OCI-LY1 (cell line): ENCODE results near the gene RUNX1.

Experiments
- EZH2 ChIP-seq: fragments of 200-600 bp; sonication (generic), shearing (Covaris generic); IDR thresholded peaks from 2 replicates; pipeline ENCODE4 v1.8.0; 2017; ENCODE audit warnings: borderline replicate concordance, mixed run types, mild to moderate bottlenecking, antibody characterized with exemption, low read length, moderate library complexity, mixed read lengths
- TF ChIP-seq, protein P1 (sequence below): fragments of 200-600 bp; sonication (generic), shearing (Covaris generic); IDR thresholded peaks from 2 replicates; pipeline ENCODE4 v1.5.1; 2017; ENCODE audit warnings: mild to moderate bottlenecking, antibody characterized with exemption, low read length, moderate library complexity, mixed read lengths

DNA sequence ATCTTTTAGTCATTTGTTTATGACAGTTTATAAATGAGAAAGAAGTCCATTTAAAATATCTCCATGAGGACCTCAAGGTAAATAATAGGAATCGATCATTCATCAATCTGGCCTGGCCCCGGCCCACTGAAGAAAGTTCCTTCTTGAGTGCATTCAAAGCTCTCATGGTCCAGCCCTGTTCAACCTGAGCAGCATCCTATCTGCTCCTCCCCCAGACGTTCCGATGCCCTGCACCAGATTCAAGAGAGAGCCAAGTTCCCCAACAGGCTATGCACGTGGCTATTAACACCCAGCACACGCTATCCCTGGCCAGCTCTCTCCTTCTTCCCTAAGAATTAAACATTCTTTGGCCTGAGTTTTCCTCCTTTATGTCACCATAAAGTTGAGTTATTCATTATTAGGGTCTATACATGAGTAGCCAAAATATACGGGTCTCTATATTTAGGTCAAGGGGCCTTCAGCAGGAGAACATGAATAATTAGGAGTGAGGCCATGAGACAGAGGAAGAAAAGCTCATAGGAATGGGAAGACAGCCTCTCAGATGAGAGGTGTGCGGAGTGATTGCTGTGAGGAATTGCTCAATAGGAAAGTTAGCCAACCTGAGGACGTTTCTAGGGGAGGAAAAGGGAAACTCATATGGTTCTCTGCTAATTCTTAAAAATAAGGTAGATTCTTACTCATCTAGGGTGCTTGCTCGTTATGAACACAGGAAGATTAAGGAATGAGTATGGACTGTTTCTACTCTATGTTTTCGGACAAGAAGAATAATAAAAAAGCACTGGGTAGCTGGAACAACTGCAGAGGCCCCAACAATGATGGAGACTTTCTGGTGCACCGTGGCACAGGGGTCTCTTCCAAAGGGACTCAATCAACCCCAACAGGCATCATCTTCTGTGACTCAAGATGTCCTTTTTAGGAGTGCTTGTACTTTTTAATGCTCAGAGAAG is 23.6 kb downstream of the RUNX1 start:
- TF ChIP-seq, protein P1, sequence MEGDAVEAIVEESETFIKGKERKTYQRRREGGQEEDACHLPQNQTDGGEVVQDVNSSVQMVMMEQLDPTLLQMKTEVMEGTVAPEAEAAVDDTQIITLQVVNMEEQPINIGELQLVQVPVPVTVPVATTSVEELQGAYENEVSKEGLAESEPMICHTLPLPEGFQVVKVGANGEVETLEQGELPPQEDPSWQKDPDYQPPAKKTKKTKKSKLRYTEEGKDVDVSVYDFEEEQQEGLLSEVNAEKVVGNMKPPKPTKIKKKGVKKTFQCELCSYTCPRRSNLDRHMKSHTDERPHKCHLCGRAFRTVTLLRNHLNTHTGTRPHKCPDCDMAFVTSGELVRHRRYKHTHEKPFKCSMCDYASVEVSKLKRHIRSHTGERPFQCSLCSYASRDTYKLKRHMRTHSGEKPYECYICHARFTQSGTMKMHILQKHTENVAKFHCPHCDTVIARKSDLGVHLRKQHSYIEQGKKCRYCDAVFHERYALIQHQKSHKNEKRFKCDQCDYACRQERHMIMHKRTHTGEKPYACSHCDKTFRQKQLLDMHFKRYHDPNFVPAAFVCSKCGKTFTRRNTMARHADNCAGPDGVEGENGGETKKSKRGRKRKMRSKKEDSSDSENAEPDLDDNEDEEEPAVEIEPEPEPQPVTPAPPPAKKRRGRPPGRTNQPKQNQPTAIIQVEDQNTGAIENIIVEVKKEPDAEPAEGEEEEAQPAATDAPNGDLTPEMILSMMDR, result no peak
- no peak for TF ChIP-seq EZH2
